Measurements from ENCODE around the gene TTC3.
"Not testable (repeated sequence)": the region's sequence is repeated elsewhere in the genome, so short reads cannot be mapped to it uniquely, and the experiment has no call there.

- TF ChIP-seq CTCF (IDR thresholded peaks at IDR 0.05); EZH2 (IDR thresholded peaks at IDR 0.05; ENCODE audit: borderline replicate concordance, insufficient read depth, low read depth, low read length, poor library complexity, severe bottlenecking): not testable (repeated sequence)
These were observed 70.3 kb downstream of the TTC3 start for GRCh38 chr21:37143392-37143791.

Measured in B cell (primary cell).